DMS79 (cell line): ENCODE measurements around the gene CCND1.

ENCODE experiments used
- DNase-seq: peaks from one replicate; lab custom pipeline; 2025; lab: John Stamatoyannopoulos, UW

CCND1 gene

GRCh38 chr11:69653406-69653960, 12.5 kb downstream of the CCND1 start:
- no peak for DNase-seq

- DNase-seq, result no peak
These were observed 13.2 kb downstream of the CCND1 start for GRCh38 chr11:69654001-69654659.

- no peak for DNase-seq
These were observed 13.9 kb downstream of the CCND1 start for GRCh38 chr11:69654660-69655478.

DNA sequence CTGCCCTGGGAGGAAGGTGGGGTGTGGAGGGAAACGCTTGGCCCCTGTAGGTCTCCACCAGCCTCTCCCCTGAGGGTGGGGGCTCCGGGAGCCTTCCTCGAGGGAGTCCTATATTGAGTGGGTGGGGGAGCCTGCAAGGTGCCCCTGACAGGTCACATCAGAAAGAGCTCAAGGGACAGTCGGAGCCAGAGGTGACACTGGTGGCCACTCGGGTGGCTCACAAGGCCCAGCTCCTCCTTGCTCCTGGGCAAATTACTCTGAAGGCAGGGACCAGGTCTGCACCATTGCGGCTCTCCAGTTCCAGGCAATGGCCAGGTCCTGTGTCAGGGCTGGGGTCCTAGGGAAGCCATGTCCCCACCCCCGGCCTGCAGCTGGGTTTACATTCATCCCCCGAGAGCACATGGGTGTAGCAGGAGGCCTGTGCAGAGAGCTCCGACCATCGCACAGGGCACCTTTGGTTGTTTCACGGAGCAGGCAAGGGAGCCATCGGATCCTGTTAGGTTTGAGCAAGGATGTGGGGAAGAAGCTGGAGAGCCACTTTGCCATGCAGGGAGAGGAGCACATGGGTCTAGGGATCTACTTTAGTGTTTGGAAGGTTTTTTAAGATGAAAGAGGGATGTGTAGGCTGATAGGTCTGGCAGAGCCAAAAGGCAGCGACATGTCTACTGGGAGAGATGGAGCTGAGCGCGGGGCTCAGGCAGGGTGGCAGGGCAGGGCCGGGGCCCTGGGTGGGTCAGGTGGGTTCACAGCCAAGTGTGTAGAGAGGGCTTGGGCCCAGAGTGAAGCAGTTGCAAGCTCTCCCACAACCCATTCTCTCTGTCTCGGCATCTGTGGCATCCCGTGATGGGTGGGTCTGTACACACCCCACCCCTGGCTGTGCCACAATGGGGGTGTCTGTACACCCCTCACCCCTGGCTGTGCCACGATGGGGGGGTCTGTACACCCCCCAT, 14.8 kb downstream of the CCND1 start:
- DNase-seq, result no peak

DNA sequence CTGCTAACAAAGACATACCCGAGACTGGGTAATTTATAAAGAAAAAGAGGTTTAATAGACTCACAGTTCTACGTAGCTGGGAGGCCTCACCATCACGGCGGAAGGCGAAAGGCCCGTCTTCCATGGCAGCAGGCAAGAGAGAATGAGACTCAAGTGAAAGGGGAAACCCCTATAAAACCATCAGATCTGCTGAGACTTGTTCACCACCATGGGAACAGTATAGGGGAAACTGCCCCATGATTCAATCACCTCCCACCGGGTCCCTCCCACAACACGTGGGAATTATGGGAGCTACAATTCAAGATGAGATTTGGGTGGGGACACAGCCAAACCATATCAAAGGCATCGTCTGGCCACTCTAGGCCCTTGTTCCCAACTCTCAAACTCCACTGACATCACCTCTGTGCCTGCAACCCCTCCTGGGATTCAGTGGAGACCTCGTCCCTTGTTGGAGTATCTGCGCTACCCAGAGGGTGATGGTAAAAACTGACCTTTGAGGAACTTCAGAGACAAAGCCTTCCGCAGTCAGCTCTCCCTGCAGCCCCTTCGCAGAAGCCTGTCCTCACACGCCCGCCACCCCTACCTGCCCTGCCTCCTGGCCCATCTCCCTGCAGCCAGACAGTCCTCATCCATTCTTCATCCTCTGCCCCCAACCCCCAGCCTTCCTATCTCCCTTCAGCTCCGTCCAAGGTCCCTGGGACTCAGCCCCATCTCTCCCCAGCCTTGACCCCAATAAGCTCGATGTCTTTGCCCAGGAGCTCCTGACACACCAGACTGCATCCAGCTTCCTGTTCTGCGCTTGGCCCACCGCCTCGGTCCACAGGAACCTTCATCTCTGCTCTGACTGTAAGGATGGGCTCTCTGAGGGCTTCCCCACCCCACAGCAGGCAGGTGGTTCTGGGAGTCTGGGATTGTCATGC, 15.8 kb downstream of the CCND1 start:
- DNase-seq, result no peak

- no peak for DNase-seq
These were observed 16.5 kb downstream of the CCND1 start for GRCh38 chr11:69657456-69657910.

GRCh38 chr11:69657911-69658625, 17.1 kb downstream of the CCND1 start:
- DNase-seq, result no peak

- DNase-seq, result no peak
These were observed 17.9 kb downstream of the CCND1 start for GRCh38 chr11:69658626-69659450.

DNA sequence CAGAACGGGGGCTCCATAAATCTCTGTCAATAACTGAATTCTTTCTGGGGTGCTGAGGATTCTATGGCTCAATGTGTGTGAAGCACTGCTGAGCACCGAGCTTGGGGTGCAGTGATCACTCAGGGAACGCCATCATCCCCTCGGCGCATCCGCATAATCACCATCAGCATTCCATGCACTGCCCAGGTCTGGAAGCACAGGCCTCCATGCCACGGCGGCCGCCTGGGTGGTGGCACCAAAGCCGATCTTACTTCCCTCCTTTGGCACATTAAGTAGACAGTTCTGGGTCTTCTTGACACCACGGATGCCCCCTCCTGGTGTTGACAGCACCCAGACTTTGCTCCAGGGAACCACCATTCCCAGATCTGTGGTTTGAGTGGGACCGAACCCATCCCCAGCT, 18.6 kb downstream of the CCND1 start:
- DNase-seq, result no peak

GRCh38 chr11:69660001-69660500, 19.1 kb downstream of the CCND1 start:
- DNase-seq, result no peak

- no peak for DNase-seq
These were observed 20.4 kb downstream of the CCND1 start for GRCh38 chr11:69661413-69661715.

DNA sequence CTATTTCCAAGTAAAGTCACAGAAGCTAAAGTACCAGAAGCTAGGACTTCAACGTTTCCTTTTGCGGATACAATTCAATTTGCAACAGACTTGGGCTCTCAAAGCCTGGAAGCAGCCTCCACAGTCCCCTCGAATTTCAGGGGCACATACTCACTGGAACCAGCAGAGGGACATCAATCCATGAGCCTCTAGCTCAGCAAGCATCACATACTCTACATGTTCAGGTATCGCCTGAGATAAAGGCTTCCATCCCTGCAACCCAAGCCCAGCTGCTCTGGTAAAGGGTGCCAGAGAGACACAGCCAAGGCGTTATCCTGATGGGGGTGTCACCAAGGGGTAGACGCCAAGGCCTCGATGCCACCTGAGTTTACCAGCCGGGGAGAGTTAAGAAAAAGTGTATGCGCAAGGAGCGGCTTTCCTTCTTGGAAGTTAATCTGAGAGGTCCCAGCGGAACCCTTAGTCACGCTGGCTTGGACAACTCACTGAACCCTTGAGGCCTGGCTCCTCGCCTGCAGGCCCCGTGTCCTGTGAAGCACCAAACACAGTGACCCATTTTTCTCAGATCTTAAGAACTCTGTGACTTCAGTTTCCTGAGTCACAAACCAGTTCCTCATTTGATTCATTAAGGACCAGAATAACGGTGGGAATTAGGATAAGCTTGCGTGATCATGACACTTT, 21.2 kb downstream of the CCND1 start:
- DNase-seq, result no peak

GRCh38 chr11:69662806-69663205, 21.9 kb downstream of the CCND1 start:
- DNase-seq, result no peak

- DNase-seq, result no peak
These were observed 22.4 kb downstream of the CCND1 start for GRCh38 chr11:69663326-69663725.

- no peak for DNase-seq
These were observed 23.3 kb downstream of the CCND1 start for GRCh38 chr11:69664103-69664775.

DNA sequence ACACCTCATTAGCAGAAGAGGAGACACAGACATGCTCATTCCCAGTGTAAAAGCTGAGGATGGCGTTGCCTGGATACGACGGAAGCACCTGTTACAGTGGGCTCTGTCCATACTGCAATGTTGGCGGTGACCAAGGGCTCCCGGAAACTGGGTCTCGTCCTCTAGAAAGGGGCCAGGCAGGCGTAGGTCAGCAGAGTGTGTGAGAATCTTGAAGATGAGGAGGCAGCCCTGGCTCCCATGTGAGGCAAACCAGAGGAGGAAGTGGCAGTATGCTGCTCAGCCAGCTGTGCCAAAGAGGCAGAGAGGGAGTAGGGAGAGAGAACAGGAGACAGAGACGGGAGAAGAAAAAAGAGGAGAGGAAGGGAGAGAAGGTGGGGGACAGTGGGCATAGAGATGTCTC, 23.9 kb downstream of the CCND1 start:
- DNase-seq, result no peak

- DNase-seq, result no peak
These were observed 24.7 kb downstream of the CCND1 start for GRCh38 chr11:69665669-69666068.

DNA sequence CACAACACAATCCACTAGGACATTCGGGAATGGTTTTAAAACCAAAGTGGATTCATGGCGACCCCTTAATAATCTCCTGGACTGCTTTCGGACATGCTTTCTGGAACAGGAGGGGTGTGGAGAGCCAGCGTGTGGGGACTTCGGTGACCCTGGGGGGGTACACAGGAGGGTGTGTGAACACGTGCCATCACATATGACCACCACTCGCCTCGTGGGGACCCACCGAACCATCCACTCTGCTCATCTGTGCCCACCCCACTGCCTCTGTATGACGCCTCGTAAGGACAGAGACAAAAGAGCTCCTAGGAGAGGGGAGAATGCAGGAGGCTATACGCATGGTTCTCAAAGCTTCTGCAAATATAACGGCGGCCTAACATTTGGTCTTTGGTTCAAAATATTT, 25.3 kb downstream of the CCND1 start:
- no peak for DNase-seq
